Measurements from ENCODE around the gene TSHZ2. TPM values are rescaled to one million over a fixed set of nuclear protein-coding genes. Genes with fewer than 3 reads are reported as not detected.
"Not testable (repeated sequence)": the region's sequence is repeated elsewhere in the genome, so short reads cannot be mapped to it uniquely, and the experiment has no call there.

Gene TSHZ2
- total RNA-seq, 1 donor = 3.6 TPM

GRCh38 chr20:53468587-53468986, 496.4 kb downstream of the TSHZ2 start:
- Histone ChIP-seq H3K27me3 (ENCODE audit: insufficient read depth, low read length) (no peaks in the 10 kb centered on the region), H3K4me3 (ENCODE audit: insufficient read depth, low read length) (no peak overlapping the region), H2AFZ (ENCODE audit: low read length) (no peak overlapping the region), H3K27ac (ENCODE audit: low read depth, low read length) (no peak overlapping the region), H3K4me1 (ENCODE audit: insufficient read depth, low read length) (no peaks in the 10 kb centered on the region), H3K4me2 (ENCODE audit: insufficient read depth, low read length) (no peak overlapping the region), H3K36me3 (ENCODE audit: insufficient read depth, low read length) (no peaks in the 10 kb centered on the region), H3K9me3 (ENCODE audit: low read depth, low read length) (no peaks in the 10 kb centered on the region), H4K20me1 (ENCODE audit: insufficient read depth, low read length) (no peaks in the 10 kb centered on the region), H3K79me2 (ENCODE audit: insufficient read depth, low read length) (no peaks in the 10 kb centered on the region)
- no peak for DNase-seq (ENCODE audit: insufficient read length, low spot score, missing footprints)
- TF ChIP-seq CTCF (IDR thresholded peaks at IDR 0.05; ENCODE audit: extremely low read depth, low read depth, low read length) = no peak

DNA sequence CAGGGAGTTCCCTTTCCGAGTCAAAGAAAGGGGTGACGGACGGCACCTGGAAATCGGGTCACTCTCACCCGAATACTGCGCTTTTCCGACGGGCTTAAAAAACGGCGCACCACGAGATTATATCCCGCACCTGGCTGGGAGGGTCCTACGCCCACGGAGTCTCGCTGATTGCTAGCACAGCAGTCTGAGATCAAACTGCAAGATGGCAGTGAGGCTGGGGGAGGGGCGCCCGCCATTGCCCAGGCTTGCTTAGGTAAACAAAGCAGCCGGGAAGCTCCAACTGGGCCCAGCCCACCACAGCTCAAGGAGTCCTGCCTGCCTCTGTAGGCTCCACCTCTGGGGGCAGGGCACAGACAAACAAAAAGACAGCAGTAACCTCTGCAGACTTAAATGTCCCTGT, 500.7 kb downstream of the TSHZ2 start:
- H3K4me2 ChIP-seq (ENCODE audit: insufficient read depth, low read length); H3K27me3 ChIP-seq (ENCODE audit: insufficient read depth, low read length); H3K79me2 ChIP-seq (ENCODE audit: insufficient read depth, low read length); H3K4me1 ChIP-seq (ENCODE audit: insufficient read depth, low read length); H3K4me3 ChIP-seq (ENCODE audit: insufficient read depth, low read length); H3K27ac ChIP-seq (ENCODE audit: low read depth, low read length); DNase-seq (ENCODE audit: insufficient read length, low spot score, missing footprints); H3K36me3 ChIP-seq (ENCODE audit: insufficient read depth, low read length); H4K20me1 ChIP-seq (ENCODE audit: insufficient read depth, low read length); H3K9me3 ChIP-seq (ENCODE audit: low read depth, low read length); H2AFZ ChIP-seq (ENCODE audit: low read length): not testable (repeated sequence)

DNA sequence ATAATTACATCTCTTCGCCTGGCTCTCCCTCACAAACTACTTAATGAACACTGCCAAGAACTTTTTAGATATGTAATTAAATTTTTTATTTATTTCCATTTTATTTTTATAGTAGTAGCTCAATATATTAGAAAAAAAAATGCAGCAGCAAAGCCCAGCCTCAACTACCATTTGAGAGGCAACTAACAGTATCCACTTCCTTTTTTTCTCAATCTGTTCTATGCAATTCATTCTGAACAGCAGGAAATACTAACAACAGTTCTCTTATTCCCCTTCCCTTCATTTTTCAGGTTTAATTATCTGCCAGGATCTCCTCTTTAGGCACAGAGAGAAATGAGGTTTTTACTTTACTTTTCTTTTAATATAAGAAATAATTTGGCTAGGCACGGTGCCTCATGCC, 508.8 kb downstream of the TSHZ2 start:
- H3K4me3 ChIP-seq (ENCODE audit: insufficient read depth, low read length) = no peak overlapping the region
- H3K4me2 ChIP-seq (ENCODE audit: insufficient read depth, low read length) = no peak overlapping the region
- no peaks in the 10 kb centered on the region for H4K20me1 ChIP-seq (ENCODE audit: insufficient read depth, low read length)
- TF ChIP-seq CTCF (IDR thresholded peaks at IDR 0.05; ENCODE audit: extremely low read depth, low read depth, low read length) = no peak
- no peaks in the 10 kb centered on the region for H3K4me1 ChIP-seq (ENCODE audit: insufficient read depth, low read length)
- H3K27ac ChIP-seq (ENCODE audit: low read depth, low read length) = no peak overlapping the region
- no peaks in the 10 kb centered on the region for H3K36me3 ChIP-seq (ENCODE audit: insufficient read depth, low read length)
- no peaks in the 10 kb centered on the region for H3K27me3 ChIP-seq (ENCODE audit: insufficient read depth, low read length)
- H3K9me3 ChIP-seq (ENCODE audit: low read depth, low read length) = no peaks in the 10 kb centered on the region
- H2AFZ ChIP-seq (ENCODE audit: low read length) = no peak overlapping the region
- H3K79me2 ChIP-seq (ENCODE audit: insufficient read depth, low read length) = no peaks in the 10 kb centered on the region
- no peak for DNase-seq (ENCODE audit: insufficient read length, low spot score, missing footprints)

GRCh38 chr20:53487461-53488200, 515.5 kb downstream of the TSHZ2 start:
- no peaks in the 10 kb centered on the region for H3K9me3 ChIP-seq (ENCODE audit: low read depth, low read length)
- no peaks in the 10 kb centered on the region for H3K79me2 ChIP-seq (ENCODE audit: insufficient read depth, low read length)
- H4K20me1 ChIP-seq (ENCODE audit: insufficient read depth, low read length) = no peaks in the 10 kb centered on the region
- H3K27me3 ChIP-seq (ENCODE audit: insufficient read depth, low read length) = no peaks in the 10 kb centered on the region
- no peaks in the 10 kb centered on the region for H3K4me1 ChIP-seq (ENCODE audit: insufficient read depth, low read length)
- no peak overlapping the region for H2AFZ ChIP-seq (ENCODE audit: low read length)
- H3K4me3 ChIP-seq (ENCODE audit: insufficient read depth, low read length) = no peak overlapping the region
- H3K27ac ChIP-seq (ENCODE audit: low read depth, low read length) = no peak overlapping the region
- DNase-seq (ENCODE audit: insufficient read length, low spot score, missing footprints) = no peak
- no peak overlapping the region for H3K4me2 ChIP-seq (ENCODE audit: insufficient read depth, low read length)
- TF ChIP-seq CTCF (IDR thresholded peaks at IDR 0.05; ENCODE audit: extremely low read depth, low read depth, low read length) = no peak
- H3K36me3 ChIP-seq (ENCODE audit: insufficient read depth, low read length) = no peaks in the 10 kb centered on the region
